NCI-H187 treated with DMSO at 0.1 percent for 48 hours (cell line): ENCODE data around the gene DEFB115.
"Not testable (repeated sequence)": the region's sequence is repeated elsewhere in the genome, so short reads cannot be mapped to it uniquely, and the experiment has no call there.

ENCODE experiments used
- DNase-seq: peaks from one replicate; lab custom pipeline; 2025; lab: John Stamatoyannopoulos, UW

DEFB115 gene, protein sequence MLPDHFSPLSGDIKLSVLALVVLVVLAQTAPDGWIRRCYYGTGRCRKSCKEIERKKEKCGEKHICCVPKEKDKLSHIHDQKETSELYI

GRCh38 chr20:31257364-31257763 is at the start of gene DEFB115:
Gene DEFB115, plus strand, starts transcription at chr20:31257664. Its CDS starts 0 bp downstream, at chr20:31257664.
- DNase-seq, result no peak

DNA sequence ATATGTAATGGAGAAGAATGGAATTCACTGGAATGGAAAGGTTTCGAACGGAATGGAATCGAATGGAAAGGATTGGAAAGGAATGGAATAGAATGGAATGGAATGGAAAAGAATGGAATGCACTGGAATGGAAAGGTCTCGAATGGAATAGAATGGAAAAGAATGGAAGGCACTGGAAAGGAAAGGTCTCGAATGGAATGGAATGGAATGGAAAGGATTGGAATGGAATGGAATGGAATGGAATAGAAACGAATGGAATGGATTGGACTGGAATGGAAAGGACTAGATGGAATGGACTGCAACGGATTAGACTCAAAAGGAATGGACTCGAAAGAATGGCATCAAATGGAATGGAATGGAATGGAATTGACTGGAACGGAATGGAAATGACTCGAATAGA is 20.5 kb upstream of the DEFB115 start:
- no peak for DNase-seq

- no peak for DNase-seq
These were observed 19.7 kb upstream of the DEFB115 start for GRCh38 chr20:31237763-31238162.

DNA sequence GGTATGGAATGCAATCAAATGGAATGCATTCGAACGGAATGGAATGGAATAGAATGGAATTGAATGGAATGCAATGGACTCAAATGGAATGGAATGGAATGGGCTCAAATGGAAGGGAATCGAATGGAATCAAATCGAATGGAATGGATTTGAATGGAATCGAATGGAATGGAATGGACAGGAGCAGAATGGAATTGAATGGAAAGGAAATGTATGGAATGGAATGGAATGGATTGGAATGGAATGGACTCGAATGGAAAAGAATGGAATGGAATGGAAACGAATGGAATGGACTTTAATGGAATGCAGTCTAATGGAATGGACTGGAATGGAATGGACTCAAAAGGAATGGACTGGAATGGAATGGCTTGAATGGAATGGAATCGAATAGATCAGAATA is 18.3 kb upstream of the DEFB115 start:
- no peak for DNase-seq

GRCh38 chr20:31256959-31257358 is 505 bp upstream of the DEFB115 start:
- no peak for DNase-seq

- DNase-seq, result no peak
These were observed 3.0 kb downstream of the DEFB115 start for GRCh38 chr20:31260326-31260932.

DNA sequence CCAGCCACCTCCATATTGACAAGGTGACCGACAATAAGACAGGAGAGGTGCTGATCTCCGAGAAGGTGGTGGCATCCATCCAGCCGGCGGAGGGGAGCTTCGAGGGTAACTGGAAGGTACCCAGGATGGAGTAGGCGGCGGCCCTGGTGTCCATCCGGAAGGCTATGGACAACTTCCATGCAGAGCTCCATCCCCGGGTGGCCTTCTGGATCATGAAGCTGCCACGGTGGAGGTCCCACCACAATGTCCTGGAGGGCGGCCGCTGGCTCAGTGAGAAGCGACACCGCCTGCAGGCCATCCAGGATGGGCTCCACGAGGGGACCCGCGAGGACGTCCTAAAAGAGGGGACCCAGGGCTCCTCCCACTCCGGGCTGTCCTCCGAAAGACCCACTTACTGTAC is 17.0 kb downstream of the DEFB115 start:
- DNase-seq, result no peak

DNA sequence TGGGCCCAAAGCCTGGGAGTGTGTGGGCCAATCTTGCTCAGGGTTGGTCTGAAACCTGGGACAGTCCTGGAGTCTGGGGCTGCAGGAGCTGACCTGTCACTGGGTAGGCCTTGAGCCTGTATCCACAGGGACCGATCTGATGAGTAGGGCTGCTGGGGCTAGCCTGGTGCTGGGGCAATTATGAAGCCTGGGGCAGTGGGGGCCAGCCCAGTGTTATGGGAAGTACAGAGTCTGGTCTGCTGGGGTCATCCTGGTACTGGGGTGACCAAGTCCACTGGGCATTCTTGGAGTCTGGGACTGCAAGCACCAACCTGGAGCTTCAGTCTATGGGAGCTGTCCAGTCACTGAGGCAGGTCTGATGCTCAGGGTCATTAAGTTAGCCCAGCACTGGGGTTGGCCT is 20.7 kb downstream of the DEFB115 start:
- no peak for DNase-seq

- not testable (repeated sequence) for DNase-seq
These were observed 27.5 kb downstream of the DEFB115 start for GRCh38 chr20:31284964-31285363.

- no peak for DNase-seq
These were observed 51.2 kb downstream of the DEFB115 start, which contains the start of gene DEFB116 for GRCh38 chr20:31308535-31309162. Gene DEFB116, minus strand, starts transcription at chr20:31308585. Its CDS starts 0 bp downstream, at chr20:31308585.
